IPS-18a (cell line): ENCODE data around the gene B3GALT5.
"Not testable (repeated sequence)": the region's sequence is repeated elsewhere in the genome, so short reads cannot be mapped to it uniquely, and the experiment has no call there.

Source experiments
- H3K27ac ChIP-seq: one replicate; pipeline ENCODE4 v1.5.1; 2013; ENCODE audit warnings: low read length
- H3K27me3 ChIP-seq: one replicate; pipeline ENCODE4 v1.6.1; 2013; ENCODE audit warnings: mild to moderate bottlenecking, low read length; ENCODE audit not compliant: control insufficient read depth, insufficient read depth
- H3K36me3 ChIP-seq: one replicate; pipeline ENCODE4 v1.6.1; 2013; ENCODE audit warnings: low read depth, low read length; ENCODE audit not compliant: control insufficient read depth
- H3K4me1 ChIP-seq: one replicate; pipeline ENCODE4 v1.6.1; 2013; ENCODE audit warnings: low read depth, low read length; ENCODE audit not compliant: control insufficient read depth
- H3K4me3 ChIP-seq: one replicate; pipeline ENCODE4 v1.5.1; 2013; ENCODE audit warnings: low read length
- H3K9ac ChIP-seq: one replicate; pipeline ENCODE4 v1.6.1; 2013; ENCODE audit warnings: mild to moderate bottlenecking, low read length, moderate library complexity
- H3K9me3 ChIP-seq: one replicate; pipeline ENCODE4 v1.6.1; 2013; ENCODE audit warnings: low read depth, low read length; ENCODE audit not compliant: control insufficient read depth

The B3GALT5 gene

DNA sequence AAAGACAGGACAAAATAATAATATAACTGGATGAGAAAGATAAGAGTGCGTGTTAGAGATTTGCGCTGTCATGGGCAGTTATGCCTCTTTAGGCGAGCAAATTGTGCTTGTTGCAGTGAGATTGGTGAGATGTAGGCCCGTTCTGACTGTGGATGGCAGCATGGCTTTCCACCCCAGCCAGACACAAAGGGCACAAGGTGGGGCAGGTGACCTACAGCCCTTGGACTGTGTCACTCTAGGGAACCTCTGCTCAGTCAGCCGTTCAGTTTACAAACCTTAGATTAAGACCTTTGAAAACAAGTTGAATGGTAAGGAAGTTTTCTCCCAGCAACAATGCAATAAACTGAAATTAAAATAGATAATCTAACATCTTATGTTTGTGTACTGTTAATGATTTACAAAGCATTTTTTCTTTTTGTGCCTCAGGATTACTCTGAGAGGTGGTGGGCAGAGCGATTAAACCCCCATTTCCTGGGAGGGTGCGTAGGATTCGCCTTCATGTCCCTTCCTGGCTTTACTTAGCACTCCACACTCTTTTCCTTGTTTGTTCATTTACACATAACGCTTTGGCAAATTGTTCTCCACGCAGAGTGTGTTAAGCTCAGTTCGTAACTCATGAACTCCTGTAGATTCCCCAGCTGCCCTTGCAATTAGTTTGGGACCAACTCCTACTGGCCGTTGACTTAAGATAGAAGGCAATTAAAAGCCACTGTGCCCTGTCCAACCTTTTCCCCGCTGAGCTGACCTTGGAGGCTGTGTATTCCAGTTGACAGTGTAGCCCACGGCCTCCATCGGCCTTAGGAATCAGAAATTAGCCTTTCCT is 74.1 kb downstream of the B3GALT5 start:
- H3K27ac ChIP-seq = no peak overlapping the region
- H3K4me3 ChIP-seq = no peak overlapping the region
- no peaks in the 10 kb centered on the region for H3K36me3 ChIP-seq
- no peaks in the 10 kb centered on the region for H3K9me3 ChIP-seq
- H3K4me1 ChIP-seq = no peaks in the 10 kb centered on the region
- H3K9ac ChIP-seq = no peak overlapping the region
- no peaks in the 10 kb centered on the region for H3K27me3 ChIP-seq

DNA sequence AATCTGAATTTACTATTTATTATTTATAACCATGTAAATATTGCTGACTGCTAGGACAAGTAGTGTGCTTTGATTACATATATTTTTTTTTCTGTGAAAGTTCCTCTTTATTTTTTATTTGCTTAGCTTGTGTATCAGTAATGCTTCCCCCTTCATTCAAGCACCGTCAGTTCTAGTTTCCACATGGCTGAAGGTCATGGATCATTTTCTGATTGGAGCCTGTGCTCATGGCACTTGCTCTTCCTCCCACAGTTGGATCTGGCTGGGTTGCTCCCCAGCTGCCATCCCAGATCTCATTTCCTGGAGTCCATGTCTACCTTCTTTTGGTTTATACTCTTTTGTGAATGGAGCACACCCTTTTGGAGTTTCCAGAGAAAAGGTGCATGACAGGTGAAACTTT is 75.3 kb downstream of the B3GALT5 start:
- H3K4me3 ChIP-seq = no peak overlapping the region
- no peak overlapping the region for H3K27ac ChIP-seq
- H3K27me3 ChIP-seq = no peaks in the 10 kb centered on the region
- H3K9ac ChIP-seq = no peak overlapping the region
- H3K9me3 ChIP-seq = no peaks in the 10 kb centered on the region
- H3K36me3 ChIP-seq = no peaks in the 10 kb centered on the region
- H3K4me1 ChIP-seq = peaks cover 3% of the 10 kb centered on the region

DNA sequence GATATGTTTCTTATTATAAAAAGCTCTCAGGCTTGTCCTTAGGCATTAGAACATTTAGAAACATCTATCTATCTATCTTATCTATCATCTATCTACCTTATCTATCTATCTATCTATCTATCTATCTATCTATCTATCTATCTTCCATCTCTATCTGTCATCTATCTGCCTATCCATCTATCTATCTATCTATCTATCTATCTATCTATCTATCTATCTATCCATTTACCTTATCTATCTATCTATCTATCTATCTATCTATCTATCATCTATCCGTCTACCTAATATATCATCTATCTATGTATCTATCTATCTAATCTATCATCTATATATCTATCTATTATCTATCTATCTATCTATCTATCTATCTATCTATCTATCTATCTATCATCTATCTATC is 77.1 kb downstream of the B3GALT5 start:
- not testable (repeated sequence) for H3K9ac ChIP-seq, H3K27me3 ChIP-seq, H3K4me3 ChIP-seq, H3K4me1 ChIP-seq, H3K9me3 ChIP-seq, H3K27ac ChIP-seq, H3K36me3 ChIP-seq

DNA sequence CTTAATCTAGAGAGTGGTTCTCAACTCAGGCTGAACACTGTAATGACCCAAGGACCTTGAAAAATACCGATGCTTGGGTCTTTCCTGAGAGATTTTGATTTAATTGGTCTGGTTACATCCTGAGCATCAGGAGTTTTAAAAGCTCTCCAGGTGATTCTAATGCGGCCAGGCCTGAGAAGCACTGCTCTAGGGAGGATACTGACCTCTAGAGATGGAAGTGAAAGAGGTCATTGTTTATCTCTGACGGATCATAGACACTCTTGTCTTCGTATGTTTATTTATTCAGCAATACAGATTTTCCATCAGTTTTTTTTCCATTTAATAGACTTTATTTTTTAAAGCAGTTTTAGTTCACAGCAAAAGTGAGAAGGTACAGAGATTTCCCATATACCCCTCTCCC is 77.7 kb downstream of the B3GALT5 start:
- Histone ChIP-seq H3K9me3 (no peaks in the 10 kb centered on the region), H3K36me3 (no peaks in the 10 kb centered on the region), H3K9ac (no peak overlapping the region), H3K4me3 (no peak overlapping the region), H3K27ac (no peak overlapping the region), H3K27me3 (no peaks in the 10 kb centered on the region), H3K4me1 (peaks cover 3% of the 10 kb centered on the region)

DNA sequence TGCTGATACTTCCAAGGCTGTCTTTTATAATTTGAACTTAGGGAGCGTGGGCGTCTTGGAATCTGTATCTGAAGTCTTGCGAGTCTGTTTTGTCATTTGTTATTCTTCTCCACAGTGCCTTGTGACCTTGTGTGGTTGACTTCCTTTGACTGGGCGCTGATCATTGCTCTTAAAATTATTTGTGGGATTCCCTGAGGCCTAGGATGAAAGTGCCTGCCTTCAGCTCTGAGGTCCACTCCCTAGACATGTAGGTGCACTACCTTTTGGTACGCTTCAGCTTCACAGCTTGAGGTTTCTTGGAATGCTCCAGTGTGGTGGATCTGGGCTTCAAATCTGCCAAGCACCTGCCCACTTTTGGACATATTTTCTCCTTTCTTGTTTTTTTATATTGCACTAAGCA is 82.0 kb downstream of the B3GALT5 start:
- no peak overlapping the region for H3K4me3 ChIP-seq
- no peaks in the 10 kb centered on the region for H3K27me3 ChIP-seq
- peaks cover 9% of the 10 kb centered on the region for H3K4me1 ChIP-seq
- H3K9ac ChIP-seq = no peak overlapping the region
- no peaks in the 10 kb centered on the region for H3K36me3 ChIP-seq
- no peak overlapping the region for H3K27ac ChIP-seq
- H3K9me3 ChIP-seq = no peaks in the 10 kb centered on the region

DNA sequence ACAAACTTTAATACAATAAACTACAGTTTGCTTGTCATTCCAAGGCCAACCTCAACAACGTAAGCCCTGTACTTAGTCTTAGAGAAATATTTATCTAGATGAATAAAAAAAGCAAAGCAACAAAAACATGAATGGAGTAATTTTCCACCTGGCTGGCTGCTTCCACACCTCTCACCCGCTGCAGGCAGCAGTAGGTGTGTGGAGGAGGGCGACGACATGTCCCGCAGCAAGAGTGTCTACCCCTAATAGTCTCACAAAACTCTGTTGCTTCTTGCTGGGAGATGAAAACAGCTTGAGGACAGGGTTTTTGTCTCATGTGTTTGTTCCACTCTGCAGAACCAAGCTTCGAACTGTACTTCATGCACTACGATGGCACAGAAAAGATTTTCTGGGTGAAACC is 83.5 kb downstream of the B3GALT5 start:
- Histone ChIP-seq H3K9me3 (no peaks in the 10 kb centered on the region), H3K36me3 (no peaks in the 10 kb centered on the region), H3K27ac (no peak overlapping the region), H3K9ac (no peak overlapping the region), H3K4me3 (no peak overlapping the region), H3K27me3 (no peaks in the 10 kb centered on the region), H3K4me1 (peaks cover 9% of the 10 kb centered on the region)

DNA sequence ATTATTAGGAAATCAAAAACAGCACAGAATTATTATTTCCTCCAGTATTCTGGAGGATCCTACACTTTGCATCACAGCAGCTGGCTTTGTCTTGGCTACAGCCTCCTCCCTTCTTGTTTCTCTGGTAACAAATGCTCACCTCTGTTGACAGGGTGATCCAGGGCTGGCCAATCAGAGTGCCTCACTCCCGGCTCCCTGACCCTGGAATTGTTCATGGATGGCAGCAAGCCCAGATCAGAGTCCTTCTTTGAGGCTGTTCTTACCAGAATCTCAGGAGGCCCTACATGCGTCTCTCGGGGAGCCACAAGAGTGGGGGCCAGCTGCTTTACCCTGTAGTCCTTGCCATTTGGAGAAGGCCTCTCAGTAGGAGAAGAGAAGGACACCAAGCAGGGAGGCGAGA is 83.9 kb downstream of the B3GALT5 start:
- no peaks in the 10 kb centered on the region for H3K27me3 ChIP-seq
- no peaks in the 10 kb centered on the region for H3K9me3 ChIP-seq
- H3K9ac ChIP-seq = no peak overlapping the region
- H3K36me3 ChIP-seq = no peaks in the 10 kb centered on the region
- H3K4me3 ChIP-seq = no peak overlapping the region
- H3K4me1 ChIP-seq = peaks cover 9% of the 10 kb centered on the region
- H3K27ac ChIP-seq = no peak overlapping the region

DNA sequence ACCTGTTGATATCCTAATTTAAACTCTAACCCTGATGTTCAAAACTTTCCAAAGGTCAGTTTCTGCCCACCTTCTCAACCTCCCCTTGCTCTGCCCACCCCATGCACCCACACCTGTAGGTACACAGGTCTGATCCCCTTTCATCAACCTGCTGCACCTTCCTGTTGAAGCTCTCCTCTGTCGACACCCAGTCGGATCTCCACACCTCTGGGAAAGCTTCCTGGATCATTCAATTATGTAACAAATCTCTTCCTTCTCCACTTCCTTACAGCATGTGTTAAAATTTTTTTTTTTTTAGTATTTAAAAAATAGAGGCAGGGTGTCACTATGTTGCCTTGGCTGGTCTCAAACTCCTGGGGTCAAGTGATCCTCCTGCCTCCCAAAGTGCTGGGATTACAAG is 87.6 kb downstream of the B3GALT5 start:
- H3K9ac ChIP-seq = no peak overlapping the region
- no peak overlapping the region for H3K27ac ChIP-seq
- peaks cover 6% of the 10 kb centered on the region for H3K4me1 ChIP-seq
- H3K9me3 ChIP-seq = no peaks in the 10 kb centered on the region
- no peak overlapping the region for H3K4me3 ChIP-seq
- no peaks in the 10 kb centered on the region for H3K36me3 ChIP-seq
- no peaks in the 10 kb centered on the region for H3K27me3 ChIP-seq

DNA sequence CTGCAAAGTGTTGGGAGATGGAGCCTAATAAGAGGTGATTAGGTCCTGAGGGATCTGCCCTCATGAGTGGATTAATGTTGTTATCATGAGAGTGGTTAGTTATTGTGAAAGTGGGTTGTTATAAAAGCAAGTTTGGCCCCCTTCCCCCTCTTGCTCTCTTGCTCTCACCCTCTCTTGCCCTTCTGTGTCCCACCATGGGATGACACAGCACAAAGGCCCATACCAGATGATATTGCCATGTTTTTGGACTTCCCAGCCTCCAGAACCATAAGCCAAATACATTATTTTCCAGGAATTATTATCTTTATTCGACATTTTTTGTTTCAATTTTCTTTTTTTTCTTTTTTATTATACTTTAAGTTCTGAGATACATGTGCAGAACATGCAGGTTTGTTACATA is 90.8 kb downstream of the B3GALT5 start:
- H3K4me1 ChIP-seq = peaks cover 15% of the 10 kb centered on the region
- H3K9ac ChIP-seq = no peak overlapping the region
- H3K27ac ChIP-seq = no peak overlapping the region
- H3K36me3 ChIP-seq = no peaks in the 10 kb centered on the region
- H3K9me3 ChIP-seq = no peaks in the 10 kb centered on the region
- no peak overlapping the region for H3K4me3 ChIP-seq
- no peaks in the 10 kb centered on the region for H3K27me3 ChIP-seq

DNA sequence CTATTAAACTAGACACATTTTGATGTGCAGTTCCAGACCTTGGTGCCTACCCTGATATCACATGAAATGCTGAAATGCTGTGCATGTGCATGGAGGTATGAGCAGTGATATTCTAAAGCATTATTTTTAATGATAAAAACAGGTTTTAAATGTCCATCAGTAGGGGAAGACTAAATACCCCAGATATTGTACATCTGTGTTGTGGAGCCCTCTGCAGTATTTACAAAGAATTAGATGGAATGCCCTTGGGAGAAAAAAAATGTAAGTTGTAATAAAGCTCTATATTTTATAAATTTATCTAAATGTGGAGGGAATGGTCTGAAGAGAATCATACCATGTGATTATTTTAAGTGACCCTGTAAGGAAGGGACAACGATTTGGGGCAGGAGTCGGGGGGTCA is 93.1 kb downstream of the B3GALT5 start:
- no peaks in the 10 kb centered on the region for H3K9me3 ChIP-seq
- peaks cover 16% of the 10 kb centered on the region for H3K4me1 ChIP-seq
- H3K4me3 ChIP-seq = no peak overlapping the region
- no peaks in the 10 kb centered on the region for H3K27me3 ChIP-seq
- no peak overlapping the region for H3K27ac ChIP-seq
- H3K9ac ChIP-seq = no peak overlapping the region
- H3K36me3 ChIP-seq = no peaks in the 10 kb centered on the region

DNA sequence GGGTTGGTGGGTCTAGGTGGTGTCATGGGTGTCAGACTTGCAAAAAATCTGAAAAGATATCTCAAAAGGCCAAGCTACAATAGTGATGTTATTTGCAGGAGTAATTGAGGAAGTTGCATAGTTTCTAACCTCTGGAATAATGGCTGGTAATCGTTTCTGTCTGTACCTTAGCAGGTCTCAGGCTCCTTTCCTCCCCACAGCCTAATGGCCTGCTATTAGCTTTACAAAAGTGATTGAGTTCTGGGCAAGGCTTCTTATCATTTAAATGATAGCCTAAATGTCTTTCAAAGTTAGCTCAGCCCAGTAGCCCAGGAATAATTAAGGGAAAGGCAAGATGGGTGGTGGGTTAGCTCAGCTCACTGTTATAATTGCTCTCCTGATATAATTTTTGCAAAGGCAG is 94.6 kb downstream of the B3GALT5 start:
- H3K9ac ChIP-seq = no peak overlapping the region
- no peaks in the 10 kb centered on the region for H3K9me3 ChIP-seq
- no peaks in the 10 kb centered on the region for H3K27me3 ChIP-seq
- no peak overlapping the region for H3K4me3 ChIP-seq
- H3K4me1 ChIP-seq = peaks cover 16% of the 10 kb centered on the region
- H3K36me3 ChIP-seq = no peaks in the 10 kb centered on the region
- H3K27ac ChIP-seq = peak overlapping the region; percentile 17

DNA sequence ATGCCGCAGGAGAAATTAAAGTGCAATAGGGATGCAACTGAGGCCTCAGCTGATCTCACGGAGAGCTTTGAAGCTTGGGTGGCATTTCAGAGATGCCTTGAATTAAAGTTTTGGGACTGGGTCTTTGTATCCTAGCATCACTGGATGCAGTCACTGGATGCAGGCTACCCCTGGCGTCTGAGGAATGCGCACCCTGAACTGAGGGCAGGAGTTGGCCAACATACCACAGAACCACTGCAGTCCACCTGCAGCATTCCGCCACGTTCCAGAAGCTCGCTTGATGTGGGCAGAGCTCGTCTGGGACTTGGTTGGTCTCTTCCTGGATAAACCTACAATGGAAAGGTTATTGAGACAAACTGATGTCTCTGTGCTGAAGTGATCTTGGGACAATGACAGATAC is 98.1 kb downstream of the B3GALT5 start:
- H3K4me1 ChIP-seq = peaks cover 16% of the 10 kb centered on the region
- H3K27ac ChIP-seq = no peak overlapping the region
- H3K9me3 ChIP-seq = no peaks in the 10 kb centered on the region
- no peak overlapping the region for H3K9ac ChIP-seq
- no peaks in the 10 kb centered on the region for H3K27me3 ChIP-seq
- no peak overlapping the region for H3K4me3 ChIP-seq
- no peaks in the 10 kb centered on the region for H3K36me3 ChIP-seq
